ENCODE results near the gene CCDC112.
"Not testable (repeated sequence)": the region's sequence is repeated elsewhere in the genome, so short reads cannot be mapped to it uniquely, and the experiment has no call there.

CCDC112 gene, protein sequence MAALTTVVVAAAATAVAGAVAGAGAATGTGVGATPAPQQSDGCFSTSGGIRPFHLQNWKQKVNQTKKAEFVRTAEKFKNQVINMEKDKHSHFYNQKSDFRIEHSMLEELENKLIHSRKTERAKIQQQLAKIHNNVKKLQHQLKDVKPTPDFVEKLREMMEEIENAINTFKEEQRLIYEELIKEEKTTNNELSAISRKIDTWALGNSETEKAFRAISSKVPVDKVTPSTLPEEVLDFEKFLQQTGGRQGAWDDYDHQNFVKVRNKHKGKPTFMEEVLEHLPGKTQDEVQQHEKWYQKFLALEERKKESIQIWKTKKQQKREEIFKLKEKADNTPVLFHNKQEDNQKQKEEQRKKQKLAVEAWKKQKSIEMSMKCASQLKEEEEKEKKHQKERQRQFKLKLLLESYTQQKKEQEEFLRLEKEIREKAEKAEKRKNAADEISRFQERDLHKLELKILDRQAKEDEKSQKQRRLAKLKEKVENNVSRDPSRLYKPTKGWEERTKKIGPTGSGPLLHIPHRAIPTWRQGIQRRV

GRCh38 chr5:115296124-115297022, at the start of gene CCDC112:
TSS of gene CCDC112 (minus strand) at chr5:115296654. CDS start at chr5:115296543, 111 bp downstream.
- peak; percentile 67 for DNase-seq

- DNase-seq, result no peak
Observed at GRCh38 chr5:115345344-115345743, 48.9 kb upstream of the CCDC112 start.

DNA sequence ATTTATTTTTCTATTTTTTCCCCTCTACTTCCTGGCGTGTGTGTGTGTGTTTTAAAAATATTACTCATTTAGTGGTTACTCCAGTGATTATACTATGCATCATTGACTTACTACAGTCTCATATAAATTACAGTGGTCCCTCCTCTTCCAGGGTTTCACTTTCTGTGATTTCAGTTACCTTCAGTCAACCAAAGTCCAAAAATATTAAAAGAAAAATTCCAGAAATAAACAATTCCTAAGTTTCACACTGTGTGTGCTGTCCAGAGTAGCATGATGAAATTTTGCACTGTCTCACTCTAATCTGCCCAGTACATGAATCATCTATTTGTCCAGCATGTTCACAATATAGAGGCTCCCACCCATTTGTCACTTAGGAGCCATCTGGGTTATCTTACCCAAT, 47.4 kb upstream of the CCDC112 start:
- peak; percentile 20 for DNase-seq

DNA sequence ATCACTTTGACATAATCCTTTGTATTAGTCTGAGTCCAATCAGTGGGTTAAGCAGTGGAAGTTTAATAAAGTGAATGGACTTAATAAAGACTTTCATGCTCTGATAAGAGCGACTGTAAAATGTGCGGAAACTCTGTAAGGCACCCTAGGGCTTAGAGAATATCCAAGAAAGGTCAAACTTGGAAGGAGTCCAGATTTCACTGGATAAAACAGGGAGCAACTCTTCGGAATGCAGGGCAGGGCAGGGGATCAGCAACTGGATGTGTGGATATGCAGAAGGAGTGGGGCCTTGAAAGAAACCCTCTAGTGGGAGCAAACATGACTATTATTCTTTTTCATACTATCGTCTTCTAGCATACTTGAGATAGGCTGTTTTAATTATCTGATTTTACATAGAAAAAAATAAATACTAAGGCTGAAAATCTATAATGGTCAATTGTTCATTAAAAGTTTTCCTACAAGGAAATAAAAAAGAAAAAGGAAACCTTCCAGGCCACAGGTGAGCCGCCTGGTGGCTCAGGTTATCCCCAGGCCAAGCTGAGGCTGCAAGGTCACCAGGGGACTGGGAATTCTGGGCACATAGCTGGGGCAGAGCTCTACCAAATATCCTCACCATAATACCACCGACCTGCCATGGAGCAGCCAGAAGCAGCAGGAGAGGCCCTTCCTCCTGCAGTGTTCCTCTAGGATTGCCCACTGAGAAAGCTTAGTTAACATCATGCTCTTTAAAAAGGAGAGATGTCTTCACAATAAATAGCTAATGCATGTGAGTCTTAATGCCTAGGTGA, 46.3 kb upstream of the CCDC112 start:
- DNase-seq, result peak; percentile 8

DNA sequence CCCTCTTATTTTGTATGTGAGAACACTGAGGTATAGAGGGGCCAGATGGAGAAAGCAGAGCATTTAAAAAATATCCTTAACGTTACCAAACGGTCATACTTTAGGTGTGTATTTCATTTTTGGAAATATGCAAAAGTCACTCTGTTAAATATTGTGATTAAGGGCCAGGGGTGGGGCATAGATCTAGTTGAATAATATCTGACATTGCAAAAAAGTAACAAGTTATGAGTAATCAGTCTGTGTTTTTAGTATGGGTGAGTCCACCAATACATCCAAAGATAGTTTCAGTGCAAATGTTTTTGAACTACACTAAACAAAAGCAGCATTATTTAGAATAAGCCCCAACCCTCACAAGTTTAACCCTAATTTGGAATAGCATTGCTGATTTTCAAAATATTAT, 45.3 kb upstream of the CCDC112 start:
- no peak for DNase-seq

DNA sequence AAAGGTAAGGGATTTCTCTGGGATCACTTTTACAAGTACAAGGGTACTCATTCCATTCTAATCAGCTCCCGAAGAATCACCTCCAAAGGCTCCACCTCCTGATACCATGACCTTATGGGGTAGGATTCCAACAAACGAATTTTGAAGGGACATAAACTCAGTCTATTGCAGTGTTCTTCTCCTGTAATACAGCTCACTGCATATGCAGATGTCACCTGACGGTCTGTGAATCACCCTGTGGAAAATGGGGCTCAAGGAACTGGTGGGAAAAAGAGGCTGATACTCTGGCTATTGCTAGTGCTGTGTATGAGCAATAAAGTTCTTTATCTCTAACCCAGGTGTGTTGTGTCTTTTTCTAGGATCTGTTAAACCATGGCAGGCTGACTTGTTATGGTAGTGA, 42.4 kb upstream of the CCDC112 start:
- no peak for DNase-seq

DNA sequence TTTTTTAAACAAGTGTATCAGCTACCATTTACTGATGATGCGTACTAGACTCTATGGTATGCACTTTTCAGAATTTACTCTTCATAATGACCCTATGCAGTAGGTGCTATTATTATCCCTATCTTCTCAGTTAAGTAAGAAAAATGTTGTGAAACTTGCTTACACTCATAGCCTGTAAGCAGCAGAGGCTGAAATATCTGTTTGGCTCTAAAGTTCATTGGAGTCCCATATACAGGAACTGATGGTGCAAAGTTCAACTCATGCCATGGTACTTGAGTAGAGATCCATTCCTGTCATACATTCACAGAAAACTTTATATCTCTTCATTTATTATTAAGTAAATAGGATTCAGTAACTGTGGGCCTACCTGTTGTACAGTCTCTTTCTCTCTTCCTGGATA, 41.4 kb upstream of the CCDC112 start:
- no peak for DNase-seq

GRCh38 chr5:115336964-115337363, 40.5 kb upstream of the CCDC112 start:
- DNase-seq, result no peak

DNA sequence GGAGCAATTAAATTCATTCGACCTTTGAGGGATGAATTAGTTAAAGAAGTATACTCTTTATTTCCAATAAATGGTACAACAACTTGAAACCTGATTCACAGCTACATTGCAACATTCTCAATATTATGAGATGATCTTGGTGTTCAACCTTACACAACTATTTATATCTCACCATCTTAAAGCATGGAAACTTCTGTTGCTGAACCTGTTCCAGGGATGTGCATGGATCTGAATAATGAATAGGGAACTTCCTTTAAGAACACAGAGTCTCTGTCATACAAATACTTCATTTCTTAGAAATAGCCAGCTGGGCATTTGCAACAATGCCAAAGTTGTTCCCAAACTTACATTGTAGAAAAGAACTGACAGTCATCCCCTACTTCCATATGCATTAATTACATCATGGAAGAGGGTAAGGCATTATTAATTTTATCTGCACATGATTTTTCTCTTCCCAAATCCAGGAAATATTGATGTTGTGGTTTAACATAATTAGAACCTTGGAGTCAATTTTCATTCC, 39.8 kb upstream of the CCDC112 start:
- no peak for DNase-seq

- DNase-seq, result no peak
Observed at GRCh38 chr5:115335301-115335700, 38.8 kb upstream of the CCDC112 start.

DNA sequence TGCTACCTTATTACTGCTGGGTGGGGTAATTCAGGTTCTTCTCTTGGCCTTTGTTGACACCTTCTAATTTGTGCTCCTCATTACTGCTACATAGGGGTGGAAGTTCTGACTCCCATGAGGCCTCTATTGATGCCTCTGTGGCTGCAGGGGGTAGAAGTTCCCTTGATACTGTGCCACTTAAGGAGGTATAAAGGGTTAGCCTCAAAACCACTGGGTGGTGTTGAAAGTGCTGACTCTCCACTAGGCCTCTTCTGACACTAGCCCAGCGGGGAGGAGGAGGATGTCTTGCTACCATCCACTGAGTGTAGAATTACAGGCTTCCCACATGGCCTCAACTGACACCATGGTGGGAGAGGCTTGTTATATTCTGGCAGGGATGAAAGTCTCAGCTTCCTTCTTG, 36.7 kb upstream of the CCDC112 start:
- DNase-seq, result no peak

DNA sequence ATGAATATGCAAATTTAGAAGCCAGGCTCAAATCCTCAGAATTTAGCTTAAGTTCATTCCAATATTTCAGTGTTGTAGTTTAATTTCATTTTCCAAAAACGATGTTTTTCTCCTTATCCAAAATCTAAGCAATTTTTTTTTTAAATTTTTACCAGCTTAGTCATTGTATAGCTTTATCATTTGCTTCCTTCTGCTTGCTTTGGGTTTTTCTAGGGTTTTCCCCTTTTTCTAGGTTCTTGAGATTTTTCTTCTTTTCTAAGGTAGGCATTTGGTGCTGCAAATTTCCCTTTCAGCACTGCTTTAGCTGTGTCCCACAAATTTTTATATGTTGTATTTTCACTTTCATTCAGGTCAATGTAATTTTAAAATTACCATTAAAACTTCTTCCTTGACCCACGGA, 34.4 kb upstream of the CCDC112 start:
- no peak for DNase-seq

DNA sequence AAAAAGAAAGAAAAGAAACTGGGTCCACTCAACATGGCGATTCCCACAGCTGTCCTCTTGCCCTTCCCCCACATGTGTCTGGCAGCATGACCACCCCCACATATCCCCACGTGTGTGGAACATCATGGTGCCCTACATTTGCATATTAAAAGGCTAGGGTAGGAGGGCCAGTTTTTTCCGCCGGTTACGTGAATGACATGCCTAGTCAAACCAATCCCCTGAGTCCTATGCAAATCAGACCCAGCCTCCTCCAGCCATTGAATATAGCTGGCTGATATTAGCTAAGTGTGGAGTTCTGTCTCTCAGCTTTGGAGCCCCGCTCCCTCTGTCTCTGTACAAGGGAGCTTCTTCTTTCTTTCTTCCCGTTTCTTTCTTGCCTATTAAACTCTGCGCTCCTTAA, 33.0 kb upstream of the CCDC112 start:
- DNase-seq, result no peak

- not testable (repeated sequence) for DNase-seq
Observed at GRCh38 chr5:115328617-115329274, 32.3 kb upstream of the CCDC112 start.

GRCh38 chr5:115325296-115325959, 29.0 kb upstream of the CCDC112 start:
- no peak for DNase-seq

GRCh38 chr5:115324021-115324420, 27.6 kb upstream of the CCDC112 start:
- no peak for DNase-seq

DNA sequence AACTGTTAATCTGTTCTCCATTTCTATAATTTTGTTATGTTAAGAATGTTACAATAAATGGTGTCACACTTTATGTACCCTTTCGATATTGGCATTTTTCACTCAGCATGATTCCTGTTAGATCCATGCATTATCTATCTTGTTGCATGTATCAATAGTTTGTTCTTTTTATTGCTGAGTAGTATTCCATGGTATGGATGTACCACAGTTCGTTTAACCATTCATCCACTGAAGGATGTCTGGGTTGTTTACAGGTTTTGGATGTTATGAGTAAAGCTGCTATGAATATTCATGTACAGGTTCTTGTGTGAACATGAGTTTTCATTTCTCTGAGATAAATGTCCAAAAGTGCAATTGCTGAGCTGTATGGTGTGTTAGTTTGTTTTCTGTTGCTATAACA, 26.3 kb upstream of the CCDC112 start:
- no peak for DNase-seq

GRCh38 chr5:115321309-115321708, 24.9 kb upstream of the CCDC112 start:
- DNase-seq, result peak; percentile 37

GRCh38 chr5:115320515-115320914, 24.1 kb upstream of the CCDC112 start:
- DNase-seq, result no peak

DNA sequence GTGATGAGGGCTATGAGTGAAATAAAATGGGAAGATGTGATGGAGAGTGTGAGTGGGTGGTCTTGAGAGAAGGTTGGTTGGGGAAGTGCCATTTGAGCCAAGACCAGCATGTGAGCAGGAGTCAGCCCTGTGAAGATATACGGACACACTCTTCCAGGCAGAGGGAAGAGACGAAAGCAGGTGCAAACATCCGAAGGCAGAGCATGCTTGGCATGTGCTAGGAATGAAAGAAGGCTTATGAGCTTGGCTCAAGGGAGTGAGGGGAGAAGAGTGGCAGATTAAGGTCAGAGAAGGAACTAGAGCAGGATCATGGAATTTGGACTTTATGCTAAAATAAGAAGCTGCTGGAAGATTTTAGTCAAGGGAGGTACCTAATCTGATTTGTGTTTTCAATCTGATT, 23.6 kb upstream of the CCDC112 start:
- DNase-seq, result no peak

DNA sequence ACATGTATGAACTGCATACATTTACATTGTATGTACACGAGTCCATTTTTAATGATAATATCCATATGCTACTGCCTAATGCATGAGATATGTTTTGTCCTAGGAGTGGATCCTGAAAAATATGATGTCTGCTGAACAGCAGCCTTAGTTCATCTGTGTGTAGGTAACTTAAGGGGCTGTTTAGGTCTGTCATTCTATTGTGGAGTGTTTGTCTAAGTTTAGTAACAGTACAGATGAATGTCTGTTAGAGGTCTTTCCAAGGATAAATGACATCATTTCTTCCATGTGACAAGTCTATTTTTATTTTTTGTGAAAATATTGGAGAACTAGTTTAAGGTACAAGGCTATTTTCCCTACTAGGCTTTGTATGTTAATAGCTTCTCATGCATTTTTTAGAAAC, 22.6 kb upstream of the CCDC112 start:
- no peak for DNase-seq

GRCh38 chr5:115317736-115318135, 21.3 kb upstream of the CCDC112 start:
- no peak for DNase-seq

Data from NCI-H226 (cell line).